KG1 (cell line): Measurements from ENCODE around the gene TMC4.

Source experiments
- DNase-seq: peaks from one replicate; lab custom pipeline; 2025; lab: John Stamatoyannopoulos, UW

The TMC4 gene

GRCh38 chr19:54133312-54133956, 39.5 kb downstream of the TMC4 start:
- DNase-seq = no peak

GRCh38 chr19:54129617-54129996, 43.4 kb downstream of the TMC4 start:
- no peak for DNase-seq

GRCh38 chr19:54128796-54129616, 44.0 kb downstream of the TMC4 start:
- no peak for DNase-seq

GRCh38 chr19:54128441-54128725, 44.6 kb downstream of the TMC4 start:
- no peak for DNase-seq

GRCh38 chr19:54127688-54128440, 45.1 kb downstream of the TMC4 start:
- DNase-seq = no peak

- no peak for DNase-seq
Measured at GRCh38 chr19:54125713-54126112, 47.2 kb downstream of the TMC4 start.

GRCh38 chr19:54124393-54124792, 48.6 kb downstream of the TMC4 start:
- DNase-seq = no peak

GRCh38 chr19:54123682-54124081, 49.3 kb downstream of the TMC4 start:
- no peak for DNase-seq

- DNase-seq = no peak
Measured at GRCh38 chr19:54121259-54121658, 51.7 kb downstream of the TMC4 start.

- DNase-seq = peak; percentile 98
Measured at GRCh38 chr19:54115109-54116063, 57.6 kb downstream of the TMC4 start, which contains the start of the genes PRPF31 and TFPT. Gene PRPF31, plus strand, starts transcription at chr19:54115754. Its CDS starts 2,525 bp downstream, at chr19:54118279. Gene TFPT, minus strand, starts transcription at chr19:54115657. Its CDS starts 388 bp downstream, at chr19:54115269.

- DNase-seq = no peak
Measured at GRCh38 chr19:54114340-54115108, 58.4 kb downstream of the TMC4 start.
